Activated CD4-positive, alpha-beta T cell treated with anti-CD3 and anti-CD28 coated beads, Interleukin-2, amount 50 U/mL, for 24 hours (primary cell): ENCODE results near the gene PDE7B.
"Not testable (repeated sequence)": the region's sequence is repeated elsewhere in the genome, so short reads cannot be mapped to it uniquely, and the experiment has no call there.

Experiments used
- DNase-seq, 2 donors: peaks; one replicate each; pipeline ENCODE4 v3.0.0-alpha.2; 2020; ENCODE audit warnings: low read depth in 1 of 2, low spot score in 1 of 2

The PDE7B gene

DNA sequence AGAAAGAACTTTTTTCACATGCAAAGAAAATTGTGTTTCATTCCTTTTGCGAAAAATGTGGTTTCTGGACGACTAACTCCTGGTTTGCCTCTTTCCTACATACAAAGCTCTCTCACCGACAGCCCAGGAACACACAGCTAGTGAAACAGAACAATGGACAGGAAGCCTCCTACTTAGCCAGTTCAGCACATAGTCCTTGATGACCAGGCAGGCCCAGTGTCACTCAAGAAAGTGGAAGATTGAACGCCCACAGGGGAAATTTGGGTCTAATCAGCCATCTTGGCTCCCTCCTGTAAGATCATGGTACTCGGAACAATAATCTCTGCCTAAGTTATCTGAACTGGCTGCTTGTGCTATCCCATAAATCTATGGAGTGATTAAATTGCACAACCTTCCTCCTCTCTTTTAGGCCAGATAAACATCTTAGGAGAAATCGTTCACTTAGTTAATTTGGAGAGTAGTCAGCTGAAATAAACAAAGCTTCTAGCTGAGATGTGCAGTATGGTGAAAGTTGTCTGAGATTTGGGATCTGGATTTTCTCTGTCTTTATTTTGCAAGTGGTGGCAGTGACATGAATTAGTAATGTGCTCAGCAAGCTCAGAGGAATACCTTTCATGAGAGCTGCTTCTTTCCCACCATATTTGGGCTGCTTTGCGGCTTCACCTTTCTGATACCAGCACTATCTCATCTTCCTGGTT lies 251.6 kb downstream of the PDE7B start:
- no peak for DNase-seq

DNA sequence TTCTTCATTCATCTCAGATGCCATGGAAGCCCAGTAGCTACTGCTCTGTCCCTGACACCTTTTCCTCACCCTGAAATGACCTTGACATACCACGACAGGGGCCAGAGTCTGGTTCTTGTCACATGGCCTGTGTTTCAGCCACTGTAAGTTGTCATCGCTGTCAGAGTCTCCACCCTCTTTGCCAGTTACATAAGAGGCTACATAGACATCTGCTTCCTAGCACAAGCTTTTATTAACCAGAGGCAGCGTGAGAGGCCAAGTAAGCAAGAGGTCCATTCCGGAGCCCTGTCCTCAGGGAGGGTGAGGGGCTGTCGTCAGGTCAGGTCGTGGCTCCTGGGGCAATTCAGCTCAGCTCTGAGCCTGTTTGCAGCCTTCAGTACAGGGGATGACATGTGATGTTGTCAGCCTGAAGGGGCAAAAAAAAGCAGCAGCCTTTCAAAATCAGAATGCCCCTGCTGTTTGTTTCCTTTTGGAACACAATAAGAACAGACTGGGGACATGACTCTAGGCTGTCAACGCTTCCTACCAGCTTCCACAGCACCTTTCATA lies 252.3 kb downstream of the PDE7B start:
- DNase-seq = no peak

DNA sequence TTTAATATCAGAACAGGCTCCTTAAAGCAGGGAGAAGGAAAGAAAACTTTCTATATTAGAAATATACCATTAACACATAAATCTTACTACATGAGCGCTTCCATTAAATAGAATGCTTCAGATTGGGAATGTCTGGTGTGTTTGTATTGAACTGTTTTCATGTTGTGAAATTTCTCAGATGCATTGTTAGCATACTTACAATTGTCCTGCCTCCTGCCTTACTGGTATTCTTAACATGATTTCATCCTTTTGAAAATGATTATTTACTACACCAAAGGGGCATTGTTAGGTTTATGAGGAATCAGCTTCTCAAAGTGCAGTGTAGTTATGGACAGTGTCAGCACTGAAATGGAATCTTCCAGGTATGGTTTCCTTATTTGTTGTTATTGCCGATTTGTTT lies 253.1 kb downstream of the PDE7B start:
- DNase-seq = no peak

DNA sequence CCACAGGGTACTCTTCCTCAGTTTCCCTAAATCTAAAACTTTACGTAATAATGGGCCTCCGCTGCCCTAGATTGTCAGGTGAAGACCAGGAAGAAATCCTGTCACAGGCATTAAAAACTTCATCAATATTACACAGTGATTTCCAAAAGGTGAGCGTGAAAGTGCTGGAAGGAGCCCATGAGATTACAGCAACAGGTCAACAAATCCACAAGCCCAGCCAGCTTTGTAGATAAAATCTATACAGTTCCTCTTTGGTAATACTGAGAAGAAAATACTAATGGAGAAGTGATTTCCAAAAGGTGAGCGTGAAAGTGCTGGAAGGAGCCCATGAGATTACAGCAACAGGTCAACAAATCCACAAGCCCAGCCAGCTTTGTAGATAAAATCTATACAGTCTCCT lies 254.3 kb downstream of the PDE7B start:
- not testable (repeated sequence) for DNase-seq

DNA sequence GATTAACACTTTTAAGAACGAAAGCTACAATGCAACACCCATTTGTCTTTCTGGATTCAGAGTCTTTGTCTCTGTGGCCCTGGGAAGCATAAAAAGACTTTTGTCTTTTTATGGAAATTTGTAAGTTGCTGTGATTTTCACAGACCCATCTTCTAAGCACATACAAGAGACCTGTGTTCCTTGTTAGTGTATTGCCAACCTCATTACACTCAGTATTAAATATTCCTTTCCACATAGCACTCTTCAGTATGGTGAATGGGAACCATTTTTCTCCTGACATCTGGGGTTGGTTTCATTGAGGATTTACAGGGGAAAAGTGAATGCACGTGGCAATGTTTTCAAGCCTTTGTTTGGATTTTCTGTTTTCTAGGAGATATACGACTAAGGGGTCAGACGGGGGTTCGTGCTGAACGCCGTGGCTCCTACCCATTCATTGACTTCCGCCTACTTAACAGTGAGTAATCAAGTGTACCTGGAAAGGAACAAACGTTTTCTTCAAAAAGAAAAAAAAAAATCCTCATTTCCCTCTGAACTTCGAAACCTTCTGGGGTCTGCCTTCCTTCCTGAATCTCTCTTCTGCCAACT lies 257.0 kb downstream of the PDE7B start:
- DNase-seq = no peak

DNA sequence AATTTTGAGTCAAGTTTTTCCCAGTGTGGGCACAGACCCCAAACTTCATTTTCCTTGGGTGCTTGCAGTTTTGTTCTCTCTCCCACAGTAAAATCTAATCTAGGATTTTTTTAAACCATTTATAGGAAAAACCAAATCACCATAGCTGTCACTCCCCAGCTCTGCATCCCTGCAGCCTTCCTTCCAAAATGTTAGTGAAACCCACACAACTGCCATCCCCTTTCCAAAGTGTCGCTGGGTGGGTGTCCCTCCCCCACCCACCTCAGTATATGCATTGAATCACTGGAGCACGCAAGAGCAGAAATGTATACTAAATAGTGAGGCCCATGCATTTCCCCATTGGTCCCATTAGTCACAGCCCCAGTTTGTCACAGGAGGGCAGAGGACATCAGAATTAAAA lies 260.3 kb downstream of the PDE7B start:
- DNase-seq = no peak

DNA sequence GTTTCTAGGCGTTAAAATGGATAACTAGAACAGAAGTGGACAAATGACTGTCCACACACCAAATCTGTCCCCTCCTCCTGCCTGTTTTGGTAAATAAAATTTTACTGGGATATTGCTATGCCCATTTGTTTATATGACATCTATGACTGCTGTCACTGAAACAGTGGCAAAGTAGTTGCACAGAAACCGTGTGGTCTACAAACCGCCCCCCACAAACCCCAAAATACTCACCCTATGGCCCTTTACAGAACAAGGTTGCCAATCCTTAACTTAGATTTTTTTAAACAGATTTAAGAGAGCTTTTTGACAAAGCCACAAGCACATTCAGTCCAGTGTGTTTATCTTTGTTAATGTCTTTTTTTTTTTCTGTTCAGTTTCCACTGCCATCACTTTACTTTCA lies 260.8 kb downstream of the PDE7B start:
- DNase-seq = no peak

DNA sequence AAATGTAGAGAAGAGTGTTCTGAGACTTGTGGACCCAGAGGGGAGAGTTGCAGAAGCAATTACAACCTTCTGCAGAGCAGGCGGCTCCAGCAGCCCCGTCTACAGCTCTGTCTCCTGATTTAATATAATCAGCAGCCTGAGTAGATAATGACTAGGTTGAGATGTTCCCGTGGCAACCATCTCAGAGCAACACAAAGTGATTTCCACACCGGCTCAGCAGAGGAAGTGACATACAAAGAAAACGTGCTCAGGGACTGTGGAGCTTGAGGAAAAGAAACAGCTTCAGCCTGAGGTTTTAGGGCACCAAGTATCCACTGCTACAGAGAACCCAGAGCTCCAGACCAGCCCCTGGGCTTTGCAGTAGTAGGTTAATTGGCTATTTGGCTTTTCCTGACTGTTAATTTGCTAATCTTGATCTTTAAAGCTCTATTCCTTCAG lies 262.3 kb downstream of the PDE7B start:
- DNase-seq = no peak

DNA sequence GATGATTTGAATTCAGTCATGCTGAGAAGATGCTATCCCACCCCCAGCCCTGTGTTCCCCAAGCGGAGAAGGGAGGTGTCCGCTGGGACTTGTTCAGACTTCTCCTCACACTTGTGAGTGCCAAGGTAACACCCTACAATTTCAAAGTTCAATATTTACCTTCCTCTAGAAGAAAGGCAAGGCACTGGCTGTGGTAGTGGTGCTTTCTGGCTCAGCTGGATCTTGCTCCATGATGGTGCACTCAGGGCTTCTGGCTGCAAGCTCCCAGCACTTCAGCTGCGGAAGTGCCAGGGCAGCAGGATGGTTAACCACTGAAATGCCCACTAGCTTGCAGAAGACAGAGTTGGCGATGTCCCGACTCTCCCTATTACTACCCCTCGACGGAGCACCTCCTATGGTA lies 263.2 kb downstream of the PDE7B start:
- DNase-seq = no peak

DNA sequence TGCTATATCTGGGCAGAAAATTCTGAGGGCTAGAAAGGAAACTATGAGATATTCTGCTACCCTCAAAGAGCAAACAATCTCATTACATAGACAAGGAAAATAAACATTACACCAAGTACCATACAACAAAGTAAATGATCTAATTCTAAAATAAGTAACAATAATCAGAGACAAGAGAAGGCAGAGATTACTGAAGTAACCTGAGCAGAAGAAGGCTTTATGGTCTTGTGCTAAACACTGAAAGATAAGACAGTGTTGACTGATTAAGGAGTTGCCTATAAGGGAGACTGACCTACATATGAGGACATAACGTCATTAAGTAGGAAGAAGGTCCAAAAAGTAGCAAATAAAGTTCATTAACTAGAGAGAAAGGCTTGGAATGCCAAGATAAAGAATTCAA lies 264.4 kb downstream of the PDE7B start:
- DNase-seq = no peak

DNA sequence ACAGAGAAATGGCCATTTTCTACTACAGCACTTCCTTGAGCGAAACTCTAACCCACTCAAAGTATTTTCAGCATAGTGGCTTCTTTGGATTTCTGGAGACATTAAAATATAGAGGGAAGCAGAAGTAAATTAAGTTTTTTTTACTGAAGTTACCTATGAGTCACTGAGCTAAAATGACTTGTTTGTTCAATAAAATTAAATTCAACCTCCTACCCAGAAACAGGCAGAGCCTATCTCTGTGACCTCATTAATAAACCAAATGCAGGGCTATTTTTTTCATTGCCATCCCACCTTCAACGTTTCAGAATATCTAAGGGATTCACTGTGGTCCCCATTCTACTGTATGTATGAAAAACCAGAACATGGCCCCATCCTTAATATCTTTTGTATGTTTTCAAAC lies 265.6 kb downstream of the PDE7B start:
- no peak for DNase-seq

DNA sequence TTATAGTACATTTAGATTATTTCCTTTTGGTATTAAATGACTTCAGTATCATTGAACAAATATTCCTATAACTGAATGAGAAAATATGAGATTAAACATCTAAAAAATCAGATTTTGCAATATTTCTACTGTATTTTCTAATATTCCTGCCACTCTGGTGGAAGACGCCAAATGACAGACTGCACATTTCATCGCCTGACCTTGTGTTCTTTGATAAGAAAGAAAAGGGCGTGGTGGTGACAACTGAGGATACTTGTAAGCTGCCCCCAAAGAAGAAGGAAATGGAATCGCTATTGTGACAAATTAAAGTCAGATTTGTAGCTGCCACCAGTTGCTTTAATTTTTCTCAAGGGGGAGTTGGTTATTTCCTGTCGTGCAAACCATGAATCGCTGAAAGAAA lies 267.3 kb downstream of the PDE7B start:
- DNase-seq = no peak

DNA sequence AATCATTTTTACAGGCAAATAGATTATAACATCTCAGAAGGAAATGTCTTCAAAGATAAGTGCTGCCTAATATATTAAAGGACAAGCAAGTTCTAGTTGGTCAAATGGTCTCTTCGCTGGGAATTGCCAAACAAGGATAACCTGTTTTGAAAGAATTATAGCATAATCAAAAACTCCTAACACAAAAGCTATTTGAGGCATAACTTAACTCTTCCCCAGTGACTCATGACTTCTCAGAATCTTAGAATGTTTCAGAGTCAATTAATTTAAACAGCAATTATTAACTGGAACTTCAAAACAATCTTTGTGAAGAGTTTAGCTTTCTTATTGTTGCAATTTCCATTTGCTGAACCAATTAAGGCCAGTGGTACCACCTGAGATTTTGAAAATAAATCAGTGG lies 272.0 kb downstream of the PDE7B start:
- DNase-seq = no peak

DNA sequence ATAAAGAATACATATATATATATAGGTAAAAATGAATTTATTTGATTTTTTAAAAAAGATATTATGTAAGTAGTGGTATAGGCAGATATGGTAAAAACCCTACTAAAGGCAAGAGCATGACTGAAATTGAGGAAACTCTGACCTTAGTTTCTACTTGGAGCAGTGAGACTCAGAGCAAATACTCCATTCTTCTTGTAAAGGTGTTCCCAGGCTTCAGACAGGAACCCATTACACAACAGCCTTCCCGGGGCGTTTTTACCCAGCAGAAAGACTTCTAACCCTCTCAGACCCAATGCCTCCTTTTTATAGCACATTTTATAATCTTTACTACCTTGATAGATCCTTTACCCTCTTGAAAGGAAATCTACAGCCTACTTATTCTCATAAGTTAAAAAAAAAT lies 274.1 kb downstream of the PDE7B start:
- no peak for DNase-seq

DNA sequence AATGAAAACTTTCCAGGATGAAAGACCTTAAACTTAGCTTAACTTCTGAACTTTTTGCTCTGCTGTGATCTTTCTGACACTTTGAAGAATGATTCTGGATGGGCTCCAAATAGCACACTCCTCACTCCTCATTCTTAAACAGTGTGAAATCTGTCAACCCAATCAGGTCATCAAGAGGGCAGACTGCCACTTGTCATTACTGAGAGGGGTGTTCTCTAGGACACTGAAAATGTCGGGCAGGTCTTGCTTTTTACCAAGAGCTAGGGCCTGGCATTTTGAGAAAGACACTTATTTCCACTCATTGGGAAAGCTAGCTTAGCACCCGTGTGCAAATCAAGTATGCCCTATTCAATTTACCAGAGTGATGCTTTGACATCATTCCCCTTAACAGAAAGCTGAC lies 276.4 kb downstream of the PDE7B start:
- no peak for DNase-seq

DNA sequence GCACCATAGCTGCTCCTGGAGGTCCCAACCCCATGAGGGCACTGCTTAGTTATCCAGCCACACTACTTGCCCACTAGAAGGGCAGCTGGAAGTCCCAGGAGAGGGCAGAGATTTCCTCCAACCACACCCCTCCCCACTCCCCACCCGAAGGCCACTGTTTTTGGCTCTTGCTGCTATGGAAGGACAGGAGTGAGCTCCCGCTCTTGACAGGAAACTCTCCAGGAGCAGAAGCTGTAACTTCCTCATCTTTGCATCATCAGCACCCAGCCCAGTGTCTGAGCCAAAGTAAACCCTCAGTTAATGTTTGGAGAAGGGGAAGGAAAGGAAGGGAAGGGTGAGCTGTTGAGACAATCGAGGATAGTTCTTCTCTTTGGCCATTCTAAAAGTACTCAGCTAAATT lies 277.9 kb downstream of the PDE7B start:
- no peak for DNase-seq

DNA sequence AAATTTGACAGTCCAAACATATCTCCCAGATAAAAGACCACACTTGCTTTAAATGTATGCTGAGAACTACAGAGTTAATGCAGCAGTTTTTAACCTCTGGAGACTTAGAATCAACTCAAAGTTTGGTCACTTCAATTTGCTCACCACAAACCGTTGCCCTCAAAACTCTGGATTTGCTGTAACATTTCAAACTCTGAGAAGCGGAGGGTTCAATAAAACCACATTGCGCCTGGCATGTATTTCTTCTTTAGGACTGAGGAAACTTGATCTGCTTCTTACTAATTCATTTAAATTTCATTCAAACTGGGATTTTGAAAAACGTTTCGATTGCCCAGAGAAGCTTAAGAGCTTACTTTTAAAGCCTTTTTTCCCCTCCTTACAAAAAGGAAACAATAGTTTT lies 282.8 kb downstream of the PDE7B start:
- DNase-seq = no peak

DNA sequence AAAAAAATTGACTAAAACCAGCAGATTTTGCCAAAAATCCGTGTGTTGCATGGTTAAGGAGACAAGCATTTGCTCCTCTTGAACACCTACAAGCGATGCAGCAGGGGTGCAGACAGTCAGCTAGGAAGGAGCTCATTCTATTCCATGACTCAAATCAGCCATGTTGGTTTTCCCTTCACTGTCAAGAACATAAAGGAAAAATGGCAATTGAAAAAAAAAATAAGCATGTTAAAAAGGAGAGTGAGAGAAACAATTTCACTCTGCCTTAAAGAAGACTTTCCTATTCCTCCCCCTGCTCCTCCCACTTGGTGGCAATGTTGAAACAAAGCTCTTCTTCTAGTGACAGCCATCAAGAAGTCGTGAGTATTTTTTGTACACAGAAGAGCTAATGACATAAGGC lies 283.2 kb downstream of the PDE7B start:
- DNase-seq = no peak

DNA sequence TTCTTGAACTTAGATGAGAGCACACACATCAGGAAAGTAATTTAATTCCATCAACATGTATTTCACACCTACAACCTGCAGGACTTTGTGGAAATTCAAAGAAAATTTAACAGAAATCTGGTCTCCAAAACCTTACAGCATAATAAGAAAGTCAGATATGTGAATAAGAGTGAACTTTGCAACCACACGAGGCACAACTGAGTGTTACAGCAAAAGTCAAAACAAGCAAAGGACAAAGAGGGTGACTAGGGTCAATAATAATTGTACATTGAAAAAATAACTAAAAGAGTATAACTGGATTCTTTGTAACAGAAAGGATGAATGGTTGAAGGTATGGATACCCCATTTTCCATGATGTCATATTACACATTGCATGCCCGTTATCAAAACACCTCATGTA lies 284.8 kb downstream of the PDE7B start:
- DNase-seq = no peak

DNA sequence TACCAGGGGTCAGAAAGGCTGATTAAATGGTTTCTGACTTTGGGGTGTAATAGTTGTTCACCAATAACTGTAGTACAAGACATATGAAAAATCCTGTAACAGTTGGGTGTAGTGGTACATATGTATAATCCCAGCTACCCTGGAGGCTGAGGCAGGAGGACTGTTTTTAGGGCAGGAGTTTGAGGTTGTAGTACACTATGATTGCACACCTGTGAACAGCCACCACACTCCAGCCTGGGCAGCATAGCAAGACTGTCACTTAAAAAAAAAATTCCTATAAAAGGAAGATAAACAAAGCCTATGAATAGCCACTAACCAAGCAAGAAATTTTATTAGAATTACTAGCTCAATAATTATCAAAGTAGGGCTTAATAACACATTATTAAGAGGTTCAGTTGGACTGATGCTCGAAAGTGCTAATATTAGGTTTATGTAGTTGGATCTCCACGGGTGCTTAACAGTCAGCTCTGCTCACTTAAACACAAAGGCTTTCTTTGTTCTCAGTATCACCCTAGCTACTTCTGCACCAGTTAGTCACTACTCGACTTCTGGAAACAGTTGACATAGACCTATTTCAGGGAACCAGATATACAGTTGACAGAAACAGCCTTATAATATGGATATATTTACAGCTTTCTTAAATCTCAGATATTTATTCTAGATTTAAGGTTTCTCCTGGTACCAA lies 285.6 kb downstream of the PDE7B start:
- DNase-seq = no peak

DNA sequence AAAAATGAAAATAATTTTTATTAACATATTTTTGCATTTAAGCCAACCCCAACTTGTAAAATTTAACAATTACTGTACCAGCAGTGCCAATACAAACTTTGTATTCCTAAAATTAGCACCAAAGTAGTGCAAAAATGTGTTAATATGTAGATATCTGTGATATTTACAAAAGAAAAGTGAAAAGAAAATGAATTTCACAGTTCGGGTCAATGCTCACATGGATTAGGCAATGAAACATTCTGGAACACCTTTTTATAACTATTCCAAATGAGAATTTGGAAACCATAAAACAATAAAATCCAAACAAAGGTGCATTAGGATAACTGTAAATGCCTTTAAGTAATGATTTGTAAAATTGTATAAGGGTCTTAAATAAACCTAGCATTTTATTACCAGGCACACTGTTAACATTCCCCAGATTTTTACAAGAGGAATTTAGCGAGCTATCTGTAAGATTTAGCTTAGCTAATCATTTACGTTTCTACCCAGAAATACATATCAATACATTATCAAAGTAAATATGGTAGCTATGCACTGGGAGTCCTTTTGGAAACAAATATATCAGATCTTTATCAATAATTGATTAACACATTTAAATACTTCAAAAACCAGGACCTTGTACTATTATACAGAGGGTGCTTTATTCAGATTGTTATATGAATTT lies 286.4 kb downstream of the PDE7B start:
- DNase-seq = no peak

DNA sequence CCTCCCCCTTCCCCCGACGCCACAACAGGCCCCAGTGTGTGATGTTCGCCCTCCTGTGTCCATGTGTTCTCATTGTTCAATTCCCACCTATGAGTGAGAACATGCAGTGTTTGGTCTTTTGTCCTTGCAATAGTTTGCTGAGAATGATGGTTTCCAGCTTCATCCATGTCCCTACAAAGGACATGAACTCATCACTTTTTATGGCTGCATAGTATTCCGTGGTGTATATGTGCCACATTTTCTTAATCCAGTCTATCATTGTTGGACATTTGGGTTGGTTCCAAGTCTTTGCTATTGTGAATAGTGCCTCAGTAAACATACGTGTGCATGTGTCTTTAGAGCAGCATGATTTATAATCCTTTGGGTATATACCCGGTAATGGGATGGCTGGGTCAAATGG lies 287.6 kb downstream of the PDE7B start:
- not testable (repeated sequence) for DNase-seq
